ENCODE measurements around the gene KRT2.

GRCh38 chr12:52630008-52630500 is 22.0 kb downstream of the KRT2 start:
- no peak for TF ChIP-seq CTCF (IDR thresholded peaks at IDR 0.05)
- no peak for TF ChIP-seq POLR2A (IDR thresholded peaks at IDR 0.05)
